ENCODE data around the gene AGAP3. TPM values are rescaled to one million over a fixed set of nuclear protein-coding genes. Genes with fewer than 3 reads are reported as not detected.

Gene AGAP3
- total and polyA plus RNA-seq, 4 donors: 3.9 to 27.0 (median 17.6) TPM

- Histone ChIP-seq H3K9ac (ENCODE audit: low read depth in 1 of 2, low read length in 2 of 2) (no peak overlapping the region), H3K36me3 (ENCODE audit: control insufficient read depth in 4 of 4, insufficient read depth in 3 of 4, low read depth in 1 of 4, low read length in 3 of 4) (no peaks in the 10 kb centered on the region), H3K27ac (ENCODE audit: low read depth in 1 of 2, low read length in 2 of 2) (no peak overlapping the region), H3K4me1 (ENCODE audit: control insufficient read depth in 4 of 4, insufficient read depth in 4 of 4, low read length in 3 of 4) (peaks cover 0 to 3% (median 0%) of the 10 kb centered on the region in 4 donors), H3K27me3 (ENCODE audit: control insufficient read depth in 4 of 4, insufficient read depth in 4 of 4, low read length in 3 of 4) (no peaks in the 10 kb centered on the region), H3K9me3 (ENCODE audit: control insufficient read depth in 4 of 4, low read length in 3 of 4) (no peaks in the 10 kb centered on the region), H3K4me3 (ENCODE audit: low read depth in 1 of 3, low read length in 3 of 3) (no peak overlapping the region)
- WGBS: 55% methylated on average over 77 of the region's 77 CpGs
- TF ChIP-seq RAD21 (IDR thresholded peaks at IDR 0.05): no peak
- no peak for TF ChIP-seq YY1 (IDR thresholded peaks at IDR 0.05)
- DNase-seq (ENCODE audit: low spot score): no peak
Measured at GRCh38 chr7:151174246-151175046, 88.2 kb downstream of the AGAP3 start.

- TF ChIP-seq GABPA (IDR thresholded peaks at IDR 0.05 in 1 of 2, conservative IDR thresholded peaks at IDR 0.05 in 1 of 2) (no peak), ZBTB33 (IDR thresholded peaks at IDR 0.05) (no peak), YY1 (IDR thresholded peaks at IDR 0.05) (no peak), RXRA (IDR thresholded peaks at IDR 0.05) (no peak), SP1 (IDR thresholded peaks at IDR 0.05) (no peak), HNF4A (conservative IDR thresholded peaks at IDR 0.05) (no peak), TAF1 (conservative IDR thresholded peaks at IDR 0.05) (no peak), FOXA1 (IDR thresholded peaks at IDR 0.05) (no peak)
- TF ChIP-seq, protein P1, sequence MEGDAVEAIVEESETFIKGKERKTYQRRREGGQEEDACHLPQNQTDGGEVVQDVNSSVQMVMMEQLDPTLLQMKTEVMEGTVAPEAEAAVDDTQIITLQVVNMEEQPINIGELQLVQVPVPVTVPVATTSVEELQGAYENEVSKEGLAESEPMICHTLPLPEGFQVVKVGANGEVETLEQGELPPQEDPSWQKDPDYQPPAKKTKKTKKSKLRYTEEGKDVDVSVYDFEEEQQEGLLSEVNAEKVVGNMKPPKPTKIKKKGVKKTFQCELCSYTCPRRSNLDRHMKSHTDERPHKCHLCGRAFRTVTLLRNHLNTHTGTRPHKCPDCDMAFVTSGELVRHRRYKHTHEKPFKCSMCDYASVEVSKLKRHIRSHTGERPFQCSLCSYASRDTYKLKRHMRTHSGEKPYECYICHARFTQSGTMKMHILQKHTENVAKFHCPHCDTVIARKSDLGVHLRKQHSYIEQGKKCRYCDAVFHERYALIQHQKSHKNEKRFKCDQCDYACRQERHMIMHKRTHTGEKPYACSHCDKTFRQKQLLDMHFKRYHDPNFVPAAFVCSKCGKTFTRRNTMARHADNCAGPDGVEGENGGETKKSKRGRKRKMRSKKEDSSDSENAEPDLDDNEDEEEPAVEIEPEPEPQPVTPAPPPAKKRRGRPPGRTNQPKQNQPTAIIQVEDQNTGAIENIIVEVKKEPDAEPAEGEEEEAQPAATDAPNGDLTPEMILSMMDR (IDR thresholded peaks at IDR 0.05; ENCODE audit: low read depth, low read length, missing input control): no peak
- TF ChIP-seq, protein P2, sequence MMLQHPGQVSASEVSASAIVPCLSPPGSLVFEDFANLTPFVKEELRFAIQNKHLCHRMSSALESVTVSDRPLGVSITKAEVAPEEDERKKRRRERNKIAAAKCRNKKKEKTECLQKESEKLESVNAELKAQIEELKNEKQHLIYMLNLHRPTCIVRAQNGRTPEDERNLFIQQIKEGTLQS (IDR thresholded peaks at IDR 0.05): no peak
- TF ChIP-seq, protein P3, sequence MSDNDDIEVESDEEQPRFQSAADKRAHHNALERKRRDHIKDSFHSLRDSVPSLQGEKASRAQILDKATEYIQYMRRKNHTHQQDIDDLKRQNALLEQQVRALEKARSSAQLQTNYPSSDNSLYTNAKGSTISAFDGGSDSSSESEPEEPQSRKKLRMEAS (IDR thresholded peaks at IDR 0.05): no peak
- Histone ChIP-seq H3K9ac (ENCODE audit: low read depth in 1 of 2, low read length in 2 of 2) (no peak overlapping the region), H3K27ac (ENCODE audit: low read depth in 1 of 2, low read length in 2 of 2) (no peak overlapping the region), H3K36me3 (ENCODE audit: control insufficient read depth in 4 of 4, insufficient read depth in 3 of 4, low read depth in 1 of 4, low read length in 3 of 4) (no peaks in the 10 kb centered on the region), H3K4me1 (ENCODE audit: control insufficient read depth in 4 of 4, insufficient read depth in 4 of 4, low read length in 3 of 4) (peaks cover 0 to 3% (median 0%) of the 10 kb centered on the region in 4 donors), H3K9me3 (ENCODE audit: control insufficient read depth in 4 of 4, low read length in 3 of 4) (no peaks in the 10 kb centered on the region), H3K27me3 (ENCODE audit: control insufficient read depth in 4 of 4, insufficient read depth in 4 of 4, low read length in 3 of 4) (no peaks in the 10 kb centered on the region), H3K4me3 (ENCODE audit: low read depth in 1 of 3, low read length in 3 of 3) (no peak overlapping the region)
- WGBS: 80% methylated on average over 16 of the region's 16 CpGs
- no peak for DNase-seq (ENCODE audit: low spot score)
Measured at GRCh38 chr7:151175047-151175792, 88.9 kb downstream of the AGAP3 start.
